ENCODE data around the gene ZNF548. TPM values are rescaled to one million over a fixed set of nuclear protein-coding genes. Genes with fewer than 3 reads are reported as not detected.
"Not testable (repeated sequence)": the region's sequence is repeated elsewhere in the genome, so short reads cannot be mapped to it uniquely, and the experiment has no call there.

Gene ZNF548
- total and polyA plus RNA-seq, 9 donors, result 11.8 to 19.6 (median 15.6) TPM

DNA sequence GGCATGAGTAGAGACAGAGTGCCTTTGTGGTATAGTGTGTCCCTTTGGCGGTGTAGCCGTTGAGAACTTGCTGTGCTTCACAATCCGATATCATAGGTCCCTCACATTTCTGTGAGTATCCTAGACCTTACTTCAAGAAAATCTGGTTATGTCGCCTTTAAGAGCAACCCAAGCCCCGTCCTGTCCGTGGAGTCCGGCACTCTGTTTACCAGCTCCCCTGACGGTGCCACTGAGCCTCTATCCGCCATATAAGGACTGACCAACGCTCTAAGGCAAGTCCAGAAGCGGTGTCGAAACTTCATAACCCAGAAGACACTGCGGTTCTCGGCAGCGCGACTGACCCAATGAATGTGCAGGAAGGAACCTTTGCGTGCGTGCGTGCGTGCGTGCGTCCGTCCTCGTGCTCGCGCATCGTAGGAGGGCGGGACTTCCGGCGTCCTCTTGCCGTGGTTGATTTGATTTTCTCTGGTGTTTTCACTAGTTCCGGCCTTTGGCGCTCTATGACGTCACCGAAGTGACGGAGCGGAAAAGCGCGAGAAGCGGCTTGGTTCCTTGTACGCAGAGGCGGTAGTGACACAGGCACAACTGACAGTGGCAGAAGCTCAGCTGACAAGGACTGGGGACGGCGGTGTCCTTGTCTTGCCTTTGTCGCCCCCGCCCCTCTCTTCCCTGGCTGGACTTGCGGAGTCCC is 26.5 kb upstream of the ZNF548 start, which contains the start of the genes TRAPPC2B and ZNF547:
TRAPPC2B (plus strand) TSS at position 555 of the 691 bp plus-strand sequence. CDS start 1,283 bp downstream, outside the sequence.
ZNF547 (plus strand) TSS at position 555 of the 691 bp plus-strand sequence. CDS start 5,005 bp downstream, outside the sequence.
- Histone ChIP-seq H3K9me3 (replicated peaks; ENCODE audit: control insufficient read depth, low read depth, low read length) (no peaks in the 10 kb centered on the region), H3K4me1 (ENCODE audit: control insufficient read depth, insufficient read depth, low read length) (peaks cover 11% of the 10 kb centered on the region), H3K4me3 (ENCODE audit: low read length) (peak within 1 kb of the TSS; percentile 84), H3K27ac (ENCODE audit: low read length) (peak within 1 kb of the TSS; percentile 96), H3K27me3 (ENCODE audit: control insufficient read depth, insufficient read depth, low read length) (no peaks in the 10 kb centered on the region), H3K36me3 (ENCODE audit: control insufficient read depth, insufficient read depth, low read length) (peaks cover 14% of the 10 kb centered on the region)
- WGBS (ENCODE audit: insufficient coverage), result under 1% methylated on average over 46 of the region's 47 CpGs
- DNase-seq, result peak; percentile 100

DNA sequence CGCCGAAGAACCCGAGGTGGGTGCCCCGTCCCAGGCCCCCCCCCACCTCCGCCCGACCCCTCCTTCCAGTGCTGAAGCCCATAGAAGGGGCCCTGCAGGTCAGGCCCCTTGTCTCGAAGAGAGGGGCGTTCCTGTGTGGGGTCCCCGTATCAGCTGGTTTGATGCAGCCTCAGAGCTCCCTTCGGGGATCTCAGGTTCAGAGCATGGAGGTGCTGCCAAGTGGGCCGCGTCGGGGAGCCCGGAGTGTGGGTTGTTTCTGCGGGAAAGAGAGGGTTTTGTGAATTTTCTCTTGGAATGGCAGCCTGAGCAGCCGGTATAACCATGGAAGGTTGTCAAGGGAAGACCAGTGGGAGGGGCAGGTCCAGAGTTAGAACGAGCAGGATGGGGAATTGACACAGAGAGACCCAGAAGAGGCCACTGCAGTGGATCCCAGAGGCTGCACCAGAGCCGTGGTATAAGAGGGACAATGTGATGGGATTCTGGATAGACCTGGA is 25.9 kb upstream of the ZNF548 start:
- peak; percentile 58 for DNase-seq

DNA sequence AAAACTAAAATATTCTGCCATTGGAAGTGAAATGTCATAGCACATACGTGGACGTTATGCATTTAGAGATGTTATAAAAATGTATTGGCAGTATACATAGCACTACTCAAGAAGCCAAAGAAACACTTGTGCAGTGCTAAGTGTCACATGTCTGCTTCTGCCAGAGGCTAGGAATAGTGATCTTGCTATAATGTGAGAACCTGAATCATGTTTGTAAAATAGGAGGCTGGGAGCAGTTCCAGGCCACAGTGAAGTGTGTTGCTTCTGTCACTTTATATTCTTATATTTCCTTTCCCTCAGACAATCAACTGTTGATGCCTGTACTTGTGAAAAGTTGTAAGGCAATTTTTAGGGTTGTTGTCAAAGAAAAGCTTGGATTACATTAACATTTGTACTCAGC is 22.9 kb upstream of the ZNF548 start:
- DNase-seq, result no peak
- no peak overlapping the region for H3K4me3 ChIP-seq (ENCODE audit: low read length)
- peaks cover 11% of the 10 kb centered on the region for H3K4me1 ChIP-seq (ENCODE audit: control insufficient read depth, insufficient read depth, low read length)
- no peaks in the 10 kb centered on the region for H3K27me3 ChIP-seq (ENCODE audit: control insufficient read depth, insufficient read depth, low read length)
- no peaks in the 10 kb centered on the region for H3K9me3 ChIP-seq (replicated peaks; ENCODE audit: control insufficient read depth, low read depth, low read length)
- H3K27ac ChIP-seq (ENCODE audit: low read length), result no peak overlapping the region
- WGBS (ENCODE audit: insufficient coverage), result no CpG with 5 or more reads among the region's 2 CpGs
- peaks cover 20% of the 10 kb centered on the region for H3K36me3 ChIP-seq (ENCODE audit: control insufficient read depth, insufficient read depth, low read length)

More for the DNA sequence above, 25.9 kb upstream of the ZNF548 start:
- Histone ChIP-seq H3K27me3 (ENCODE audit: control insufficient read depth, insufficient read depth, low read length) (no peaks in the 10 kb centered on the region), H3K27ac (ENCODE audit: low read length) (peak overlapping the region; percentile 96), H3K4me1 (ENCODE audit: control insufficient read depth, insufficient read depth, low read length) (peaks cover 11% of the 10 kb centered on the region), H3K9me3 (replicated peaks; ENCODE audit: control insufficient read depth, low read depth, low read length) (no peaks in the 10 kb centered on the region), H3K4me3 (ENCODE audit: low read length) (peak overlapping the region; percentile 84), H3K36me3 (ENCODE audit: control insufficient read depth, insufficient read depth, low read length) (peaks cover 16% of the 10 kb centered on the region)
- 0% methylated on average over 13 of the region's 18 CpGs for WGBS (ENCODE audit: insufficient coverage)

DNA sequence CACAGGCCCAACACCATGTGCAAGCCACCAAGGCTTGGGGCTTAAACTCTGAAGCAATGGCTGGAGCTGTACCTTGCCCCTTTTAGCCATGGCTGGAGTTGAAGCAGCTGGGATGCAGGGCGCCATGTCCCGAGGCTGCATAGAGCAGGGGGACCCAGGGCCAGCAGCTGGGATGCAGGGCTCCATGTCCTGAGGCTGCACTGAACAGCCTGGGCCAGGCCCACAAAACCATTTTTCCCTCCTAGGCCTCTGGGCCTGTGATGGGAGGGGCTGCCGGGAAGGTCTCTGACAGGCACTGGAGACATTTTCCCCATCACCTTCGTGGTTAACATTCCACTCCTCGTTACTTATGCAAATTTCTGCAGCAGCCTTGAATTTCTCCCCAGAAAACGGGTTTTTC is 15.5 kb upstream of the ZNF548 start:
- Histone ChIP-seq H3K4me1 (ENCODE audit: control insufficient read depth, insufficient read depth, low read length) (no peaks in the 10 kb centered on the region), H3K4me3 (ENCODE audit: low read length) (no peak overlapping the region), H3K27ac (ENCODE audit: low read length) (no peak overlapping the region), H3K36me3 (ENCODE audit: control insufficient read depth, insufficient read depth, low read length) (peaks cover 47% of the 10 kb centered on the region), H3K27me3 (ENCODE audit: control insufficient read depth, insufficient read depth, low read length) (no peaks in the 10 kb centered on the region), H3K9me3 (replicated peaks; ENCODE audit: control insufficient read depth, low read depth, low read length) (peaks cover 15% of the 10 kb centered on the region)
- DNase-seq, result no peak
- WGBS (ENCODE audit: insufficient coverage), result 95% methylated on average over 5 of the region's 6 CpGs

DNA sequence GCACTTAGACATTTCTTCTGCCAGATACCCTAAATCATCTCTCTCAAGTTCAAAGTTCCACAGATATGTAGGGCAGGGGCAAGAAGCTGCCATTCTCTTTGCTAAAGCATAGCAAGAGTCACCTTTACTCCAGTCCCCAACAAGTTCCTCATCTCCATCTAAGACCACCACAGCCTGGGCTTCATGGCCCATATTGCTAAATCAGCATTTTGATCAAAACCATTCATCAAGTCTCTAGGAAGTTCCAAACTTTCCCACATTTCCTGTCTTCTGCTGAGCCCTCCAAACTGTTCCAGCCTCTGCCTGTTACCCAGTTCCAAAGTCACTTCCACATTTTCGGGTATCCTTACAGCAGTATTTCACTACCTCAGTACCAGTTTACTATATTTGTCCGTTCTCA is 15.0 kb upstream of the ZNF548 start:
- not testable (repeated sequence) for H3K27ac ChIP-seq (ENCODE audit: low read length); DNase-seq; H3K4me3 ChIP-seq (ENCODE audit: low read length); H3K4me1 ChIP-seq (ENCODE audit: control insufficient read depth, insufficient read depth, low read length); H3K27me3 ChIP-seq (ENCODE audit: control insufficient read depth, insufficient read depth, low read length)
- peaks cover 47% of the 10 kb centered on the region for H3K36me3 ChIP-seq (ENCODE audit: control insufficient read depth, insufficient read depth, low read length)
- WGBS (ENCODE audit: insufficient coverage), result 80% methylated on average over 1 of the region's 2 CpGs
- H3K9me3 ChIP-seq (replicated peaks; ENCODE audit: control insufficient read depth, low read depth, low read length), result peaks cover 15% of the 10 kb centered on the region

DNA sequence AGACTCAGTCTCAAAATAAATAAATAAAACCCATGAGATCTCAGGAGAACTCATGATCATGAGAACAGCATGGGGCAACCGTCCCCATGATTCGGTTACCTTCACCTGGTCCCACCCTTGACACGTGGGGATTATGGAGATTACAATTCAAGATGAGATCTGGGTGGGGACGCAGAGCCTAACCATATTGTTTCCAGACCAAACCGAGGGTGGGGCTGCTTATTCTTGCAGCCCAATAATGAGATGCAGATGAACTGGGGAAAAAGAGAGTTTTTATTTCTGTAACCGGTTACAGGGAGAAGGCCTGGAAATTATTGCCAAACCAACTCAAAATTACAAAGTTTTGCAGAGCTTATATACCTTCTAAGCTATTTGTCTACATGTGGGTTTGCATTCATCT is 13.5 kb upstream of the ZNF548 start:
- Histone ChIP-seq H3K27me3 (ENCODE audit: control insufficient read depth, insufficient read depth, low read length) (no peaks in the 10 kb centered on the region), H3K4me3 (ENCODE audit: low read length) (no peak overlapping the region), H3K36me3 (ENCODE audit: control insufficient read depth, insufficient read depth, low read length) (peaks cover 45% of the 10 kb centered on the region), H3K27ac (ENCODE audit: low read length) (no peak overlapping the region), H3K9me3 (replicated peaks; ENCODE audit: control insufficient read depth, low read depth, low read length) (peaks cover 15% of the 10 kb centered on the region), H3K4me1 (ENCODE audit: control insufficient read depth, insufficient read depth, low read length) (no peaks in the 10 kb centered on the region)
- 87% methylated on average over 3 of the region's 6 CpGs for WGBS (ENCODE audit: insufficient coverage)
- DNase-seq, result no peak

DNA sequence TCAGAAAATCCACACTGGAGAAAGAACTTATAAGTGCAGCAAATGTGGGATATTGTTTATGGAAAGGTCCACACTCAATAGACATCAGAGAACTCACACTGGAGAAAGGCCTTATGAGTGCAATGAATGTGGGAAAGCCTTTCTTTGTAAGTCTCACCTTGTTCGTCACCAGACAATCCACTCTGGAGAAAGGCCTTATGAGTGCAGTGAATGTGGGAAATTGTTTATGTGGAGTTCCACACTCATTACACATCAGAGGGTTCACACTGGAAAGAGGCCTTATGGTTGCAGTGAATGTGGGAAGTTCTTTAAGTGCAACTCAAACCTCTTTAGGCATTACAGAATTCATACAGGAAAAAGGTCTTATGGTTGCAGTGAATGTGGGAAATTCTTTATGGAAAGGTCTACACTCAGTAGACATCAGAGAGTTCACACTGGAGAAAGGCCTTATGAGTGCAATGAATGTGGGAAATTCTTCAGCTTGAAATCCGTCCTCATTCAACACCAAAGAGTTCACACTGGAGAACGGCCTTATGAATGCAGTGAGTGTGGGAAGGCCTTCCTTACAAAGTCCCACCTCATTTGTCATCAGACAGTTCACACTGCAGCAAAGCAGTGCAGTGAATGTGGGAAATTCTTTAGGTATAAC is 12.0 kb upstream of the ZNF548 start:
- H3K27ac ChIP-seq (ENCODE audit: low read length), result no peak overlapping the region
- DNase-seq, result no peak
- H3K27me3 ChIP-seq (ENCODE audit: control insufficient read depth, insufficient read depth, low read length), result no peaks in the 10 kb centered on the region
- no peak overlapping the region for H3K4me3 ChIP-seq (ENCODE audit: low read length)
- H3K4me1 ChIP-seq (ENCODE audit: control insufficient read depth, insufficient read depth, low read length), result no peaks in the 10 kb centered on the region
- peaks cover 31% of the 10 kb centered on the region for H3K36me3 ChIP-seq (ENCODE audit: control insufficient read depth, insufficient read depth, low read length)
- peaks cover 15% of the 10 kb centered on the region for H3K9me3 ChIP-seq (replicated peaks; ENCODE audit: control insufficient read depth, low read depth, low read length)
- WGBS (ENCODE audit: insufficient coverage), result no CpG with 5 or more reads among the region's 3 CpGs

DNA sequence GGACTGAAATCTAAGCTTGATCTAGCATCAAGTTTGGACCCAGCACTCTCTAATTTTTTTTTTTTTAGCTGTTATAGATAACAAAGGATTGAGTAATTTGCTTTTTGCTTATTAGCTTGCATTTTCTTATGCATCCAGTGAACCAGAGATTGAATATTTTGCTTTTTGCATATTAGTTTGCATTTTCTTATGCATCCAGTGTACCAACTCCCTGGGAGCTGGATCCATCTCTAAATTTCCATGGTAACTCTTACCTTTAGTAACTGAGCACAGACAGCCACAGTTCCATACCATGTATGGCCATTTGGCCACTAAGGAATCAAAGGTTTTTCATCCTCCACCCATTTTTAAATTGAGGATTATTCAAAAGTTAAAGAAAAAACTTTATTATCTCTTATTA is 8.7 kb upstream of the ZNF548 start:
- Histone ChIP-seq H3K27me3 (ENCODE audit: control insufficient read depth, insufficient read depth, low read length) (no peaks in the 10 kb centered on the region), H3K27ac (ENCODE audit: low read length) (no peak overlapping the region), H3K36me3 (ENCODE audit: control insufficient read depth, insufficient read depth, low read length) (peaks cover 12% of the 10 kb centered on the region), H3K4me3 (ENCODE audit: low read length) (no peak overlapping the region), H3K9me3 (replicated peaks; ENCODE audit: control insufficient read depth, low read depth, low read length) (peaks cover 10% of the 10 kb centered on the region), H3K4me1 (ENCODE audit: control insufficient read depth, insufficient read depth, low read length) (no peaks in the 10 kb centered on the region)
- no peak for DNase-seq

DNA sequence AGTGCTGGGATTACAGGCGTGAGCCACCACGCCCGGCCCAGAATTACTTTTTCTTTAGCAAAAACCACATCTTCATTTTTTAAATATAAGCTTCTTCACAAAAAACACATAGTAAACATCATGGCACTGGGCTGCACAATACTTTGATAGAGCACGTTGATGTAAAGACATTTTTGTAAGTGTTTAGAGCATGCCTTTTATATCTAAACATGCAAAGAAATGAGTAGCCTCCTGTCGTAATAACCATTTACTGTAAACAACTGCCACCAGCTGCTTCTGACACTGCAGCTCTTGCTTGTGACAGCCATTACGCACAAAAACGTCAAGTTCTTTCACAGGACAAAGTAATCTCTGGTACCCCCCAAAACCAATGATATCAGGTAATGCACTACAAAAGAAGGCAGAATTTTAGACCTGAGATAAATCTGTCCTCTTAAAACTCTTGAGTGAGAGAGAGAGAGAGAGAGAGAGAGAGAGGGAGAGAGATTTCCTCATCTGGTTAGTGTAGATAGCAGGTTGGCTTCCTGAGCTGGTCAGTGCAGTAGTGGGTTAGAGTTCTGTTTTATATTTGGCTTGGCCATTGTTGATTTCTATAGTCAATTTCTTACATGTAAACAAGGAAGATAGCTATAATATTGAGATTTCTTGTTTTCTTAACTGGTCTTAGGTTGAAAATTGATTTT is 6.7 kb upstream of the ZNF548 start:
- no peaks in the 10 kb centered on the region for H3K36me3 ChIP-seq (ENCODE audit: control insufficient read depth, insufficient read depth, low read length)
- H3K27me3 ChIP-seq (ENCODE audit: control insufficient read depth, insufficient read depth, low read length), result no peaks in the 10 kb centered on the region
- no peak overlapping the region for H3K4me3 ChIP-seq (ENCODE audit: low read length)
- H3K4me1 ChIP-seq (ENCODE audit: control insufficient read depth, insufficient read depth, low read length), result no peaks in the 10 kb centered on the region
- no peak for DNase-seq
- no peak overlapping the region for H3K27ac ChIP-seq (ENCODE audit: low read length)
- no CpG with 5 or more reads among the region's 7 CpGs for WGBS (ENCODE audit: insufficient coverage)
- H3K9me3 ChIP-seq (replicated peaks; ENCODE audit: control insufficient read depth, low read depth, low read length), result no peaks in the 10 kb centered on the region

DNA sequence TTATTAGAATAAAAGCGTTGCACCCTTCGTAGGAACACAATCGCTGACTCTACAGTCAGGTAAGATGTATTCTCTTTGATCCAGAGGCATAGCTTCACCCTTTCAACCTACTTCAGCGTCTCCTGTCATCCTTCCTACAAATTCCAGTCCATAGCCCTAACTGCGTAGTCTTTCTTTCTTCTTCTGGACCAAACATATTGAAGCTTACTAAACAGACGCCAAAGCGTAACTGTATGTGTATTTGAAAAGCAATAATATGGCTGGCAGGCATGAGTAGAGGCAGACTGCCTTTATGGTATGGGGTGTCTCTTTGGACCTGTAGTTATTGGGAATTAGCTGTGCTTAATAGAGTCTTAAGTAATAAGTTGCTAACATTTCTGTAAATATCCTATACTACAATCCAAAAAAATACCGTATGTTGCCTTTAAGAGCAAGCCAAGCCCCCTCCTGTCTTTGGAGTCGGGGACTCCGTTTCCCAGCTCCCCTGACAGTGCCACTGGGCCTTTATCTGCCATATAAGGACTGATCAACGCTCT is 392 bp upstream of the ZNF548 start:
- Histone ChIP-seq H3K27ac (ENCODE audit: low read length) (peak overlapping the region; percentile 98), H3K4me3 (ENCODE audit: low read length) (peak overlapping the region; percentile 35), H3K36me3 (ENCODE audit: control insufficient read depth, insufficient read depth, low read length) (peaks cover 12% of the 10 kb centered on the region), H3K9me3 (replicated peaks; ENCODE audit: control insufficient read depth, low read depth, low read length) (no peaks in the 10 kb centered on the region), H3K4me1 (ENCODE audit: control insufficient read depth, insufficient read depth, low read length) (peaks cover 8% of the 10 kb centered on the region), H3K27me3 (ENCODE audit: control insufficient read depth, insufficient read depth, low read length) (no peaks in the 10 kb centered on the region)
- WGBS (ENCODE audit: insufficient coverage), result 43% methylated on average over 8 of the region's 11 CpGs
- DNase-seq, result no peak

Measured in muscle of leg (tissue), 11 donors.